ENCODE results near the gene EMP1.

EMP1 gene

DNA sequence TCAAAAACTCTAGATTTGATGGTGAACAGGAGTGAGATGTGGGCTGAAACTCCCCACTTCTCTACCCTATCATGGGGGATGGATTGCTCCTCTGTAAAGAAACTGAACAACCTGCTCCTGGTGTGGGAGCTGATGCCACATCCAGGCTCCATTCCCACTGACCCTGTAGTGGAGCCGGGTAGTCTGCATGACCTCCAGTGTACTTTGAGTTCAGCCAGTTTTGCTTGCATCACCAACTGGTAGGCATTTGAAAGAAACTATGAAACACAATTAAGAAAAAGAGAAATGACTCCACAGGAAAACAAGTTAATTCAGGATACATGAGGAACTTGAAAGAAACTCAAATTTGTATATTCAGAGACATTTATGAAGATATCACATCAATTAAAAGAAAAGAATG lies 27.3 kb upstream of the EMP1 start:
- Histone ChIP-seq H3K4me1 (no peaks in the 10 kb centered on the region), H3K4me3 (ENCODE audit: low read depth, low read length) (no peak overlapping the region), H3K9me3 (no peaks in the 10 kb centered on the region), H3K27me3 (peaks cover 35% of the 10 kb centered on the region), H3K36me3 (no peaks in the 10 kb centered on the region)
- no peak for TF ChIP-seq CTCF (IDR thresholded peaks at IDR 0.05; ENCODE audit: low read depth, low read length)
- DNase-seq, result no peak

DNA sequence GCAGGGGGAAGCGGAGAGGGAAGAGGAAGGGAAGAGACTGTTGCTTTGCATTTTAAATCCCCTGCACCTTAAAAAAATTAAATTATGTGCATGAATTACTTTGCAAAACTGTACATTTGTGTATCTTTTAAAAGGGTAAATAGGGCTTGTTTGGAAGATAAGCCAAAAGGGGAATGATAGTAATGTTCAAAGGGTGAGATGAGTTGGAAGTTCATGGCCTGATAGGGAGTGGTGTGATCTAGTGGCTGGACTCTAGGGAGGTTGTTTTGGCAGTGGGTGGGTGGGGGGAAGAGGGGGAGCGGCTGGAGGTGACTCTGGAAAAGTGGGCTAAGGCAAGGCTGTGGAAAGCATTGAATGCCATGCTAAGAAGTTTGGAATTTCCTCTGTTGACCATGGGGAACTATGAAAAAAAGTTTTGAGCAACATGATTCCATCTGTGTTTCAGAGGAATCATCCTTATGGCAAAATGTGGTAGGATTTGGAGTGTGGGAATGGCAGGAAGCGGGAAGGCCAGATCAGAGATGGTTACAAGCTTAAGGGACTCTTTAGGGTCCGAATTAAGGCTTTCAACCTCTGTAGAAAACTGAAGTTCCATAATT lies 25.5 kb upstream of the EMP1 start:
- DNase-seq, result no peak
- H3K36me3 ChIP-seq, result no peaks in the 10 kb centered on the region
- peaks cover 35% of the 10 kb centered on the region for H3K27me3 ChIP-seq
- no peak for TF ChIP-seq CTCF (IDR thresholded peaks at IDR 0.05; ENCODE audit: low read depth, low read length)
- H3K4me1 ChIP-seq, result no peaks in the 10 kb centered on the region
- no peak overlapping the region for H3K4me3 ChIP-seq (ENCODE audit: low read depth, low read length)
- H3K9me3 ChIP-seq, result no peaks in the 10 kb centered on the region

DNA sequence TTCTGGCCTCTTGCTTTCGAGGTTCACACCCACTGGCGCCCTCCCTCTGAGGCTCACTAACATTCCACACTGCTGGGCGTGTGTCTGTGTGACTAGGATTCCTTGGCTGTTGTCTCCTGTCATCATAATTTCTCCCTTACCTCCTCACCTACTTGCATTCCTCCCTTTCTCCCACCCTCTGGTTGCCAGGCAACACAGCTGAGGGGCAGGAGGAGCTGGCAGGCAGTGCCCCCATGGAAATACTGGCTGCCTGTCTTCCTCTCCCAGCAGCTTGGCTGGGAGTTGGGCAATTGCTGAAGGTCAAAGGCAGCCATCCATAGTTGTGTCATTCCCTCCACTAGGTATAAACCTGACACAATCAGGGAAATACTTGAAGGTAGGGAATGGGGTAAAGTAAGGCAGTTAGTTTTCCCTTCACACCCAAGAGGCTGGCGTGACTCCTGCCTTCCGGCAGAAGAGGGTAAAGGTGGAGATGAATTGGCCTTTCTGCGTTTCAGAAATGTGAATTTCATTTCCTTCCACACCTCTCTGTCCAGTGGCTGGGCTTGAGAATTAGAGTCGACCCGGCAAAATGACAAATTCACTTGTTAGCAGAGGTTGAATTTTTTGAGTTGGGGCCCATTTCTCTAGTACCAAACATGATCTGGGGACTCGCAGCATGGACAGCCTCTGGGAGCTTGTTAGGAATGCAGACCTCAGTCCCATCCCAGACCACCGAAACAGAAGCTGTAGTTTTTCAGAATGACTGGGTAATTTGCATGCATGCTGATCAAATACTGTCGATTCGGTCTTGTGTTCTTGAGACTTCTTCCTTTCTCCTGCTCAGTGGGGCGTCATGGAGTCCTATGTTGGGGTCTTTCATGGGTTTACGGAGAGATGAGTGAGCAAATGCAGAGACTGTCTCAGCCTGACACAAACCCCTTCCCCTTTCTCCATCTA lies 24.3 kb upstream of the EMP1 start:
- DNase-seq, result no peak
- Histone ChIP-seq H3K4me1 (no peaks in the 10 kb centered on the region), H3K4me3 (ENCODE audit: low read depth, low read length) (no peak overlapping the region), H3K9me3 (no peaks in the 10 kb centered on the region), H3K27me3 (peaks cover 41% of the 10 kb centered on the region), H3K36me3 (no peaks in the 10 kb centered on the region)
- no peak for TF ChIP-seq CTCF (IDR thresholded peaks at IDR 0.05; ENCODE audit: low read depth, low read length)

DNA sequence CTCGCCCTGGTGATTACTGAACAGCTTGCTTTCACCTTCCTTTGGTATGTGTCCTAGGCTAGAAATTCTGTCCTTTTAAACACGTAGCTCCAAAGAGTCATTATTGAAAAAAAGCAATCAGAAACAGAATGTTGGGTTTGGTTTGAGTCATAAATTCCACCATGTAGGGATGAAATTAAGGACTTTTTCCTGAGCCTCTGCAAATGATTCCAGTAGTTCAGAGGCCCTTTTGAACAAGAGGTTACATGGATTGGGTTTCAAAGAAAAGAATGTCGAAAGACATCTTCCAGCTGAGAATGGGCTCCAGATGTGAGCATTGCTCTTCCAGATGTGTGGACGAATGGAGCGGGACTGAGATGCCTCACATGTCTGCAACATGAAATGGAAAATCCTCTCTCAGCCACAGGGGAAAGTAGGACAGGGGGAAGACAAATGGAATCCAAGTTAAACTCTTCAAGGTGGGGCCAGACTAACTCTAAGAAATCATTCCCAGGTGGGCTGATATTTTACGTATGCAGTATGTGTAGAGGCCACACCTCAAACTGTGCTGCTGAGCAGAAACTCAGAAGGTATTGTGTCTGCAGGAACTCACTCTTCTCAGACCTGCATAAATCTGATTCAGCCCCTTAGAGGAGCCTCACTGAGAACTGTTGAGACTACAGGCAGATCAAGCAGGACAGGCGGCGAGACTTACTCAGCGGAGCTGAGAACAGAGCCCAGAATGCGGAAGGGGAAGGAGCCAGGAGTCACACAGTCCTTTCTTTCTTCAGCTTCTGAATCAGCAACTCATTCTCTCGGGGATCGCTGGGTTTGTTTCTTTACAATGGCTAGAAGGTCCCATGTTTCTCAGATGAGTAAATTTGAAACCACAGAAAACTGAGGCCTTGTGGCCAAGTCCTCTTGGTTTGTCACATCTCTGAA lies 23.3 kb upstream of the EMP1 start:
- no peak for TF ChIP-seq CTCF (IDR thresholded peaks at IDR 0.05; ENCODE audit: low read depth, low read length)
- Histone ChIP-seq H3K27me3 (peaks cover 45% of the 10 kb centered on the region), H3K4me3 (ENCODE audit: low read depth, low read length) (no peak overlapping the region), H3K9me3 (no peaks in the 10 kb centered on the region), H3K4me1 (no peaks in the 10 kb centered on the region), H3K36me3 (no peaks in the 10 kb centered on the region)
- DNase-seq, result no peak

DNA sequence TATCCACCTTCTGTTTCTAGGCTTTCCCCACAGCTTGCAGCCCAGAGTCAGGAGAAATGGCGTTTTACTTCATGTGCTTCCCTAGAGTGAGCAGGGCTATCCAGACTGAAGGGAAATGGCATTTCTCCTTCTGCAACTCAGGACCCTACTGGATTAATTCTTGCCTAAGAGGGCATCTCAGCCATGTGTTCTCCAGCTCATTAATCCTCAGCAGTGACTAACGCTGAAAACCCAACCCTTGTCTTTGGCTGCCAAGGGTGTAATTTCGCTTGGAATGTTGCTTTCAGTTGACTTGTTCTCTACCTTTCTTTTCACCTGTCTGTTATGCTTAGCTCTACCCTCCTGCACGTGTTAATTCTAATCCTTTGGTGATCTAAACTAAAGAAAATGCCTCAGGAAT lies 21.0 kb upstream of the EMP1 start:
- TF ChIP-seq CTCF (IDR thresholded peaks at IDR 0.05; ENCODE audit: low read depth, low read length), result no peak
- Histone ChIP-seq H3K4me1 (no peaks in the 10 kb centered on the region), H3K36me3 (no peaks in the 10 kb centered on the region), H3K27me3 (peaks cover 35% of the 10 kb centered on the region), H3K4me3 (ENCODE audit: low read depth, low read length) (no peak overlapping the region), H3K9me3 (no peaks in the 10 kb centered on the region)
- no peak for DNase-seq
